ENCODE measurements around the gene CLMP. TPM values are rescaled to one million over a fixed set of nuclear protein-coding genes. Genes with fewer than 3 reads are reported as not detected.
A peak's percentile ranks its signal among the peaks of the same experiment; 100 is the strongest.

Gene CLMP
- total RNA-seq, 2 experiments from 2014 or later, result 0.06 to 0.19 TPM

DNA sequence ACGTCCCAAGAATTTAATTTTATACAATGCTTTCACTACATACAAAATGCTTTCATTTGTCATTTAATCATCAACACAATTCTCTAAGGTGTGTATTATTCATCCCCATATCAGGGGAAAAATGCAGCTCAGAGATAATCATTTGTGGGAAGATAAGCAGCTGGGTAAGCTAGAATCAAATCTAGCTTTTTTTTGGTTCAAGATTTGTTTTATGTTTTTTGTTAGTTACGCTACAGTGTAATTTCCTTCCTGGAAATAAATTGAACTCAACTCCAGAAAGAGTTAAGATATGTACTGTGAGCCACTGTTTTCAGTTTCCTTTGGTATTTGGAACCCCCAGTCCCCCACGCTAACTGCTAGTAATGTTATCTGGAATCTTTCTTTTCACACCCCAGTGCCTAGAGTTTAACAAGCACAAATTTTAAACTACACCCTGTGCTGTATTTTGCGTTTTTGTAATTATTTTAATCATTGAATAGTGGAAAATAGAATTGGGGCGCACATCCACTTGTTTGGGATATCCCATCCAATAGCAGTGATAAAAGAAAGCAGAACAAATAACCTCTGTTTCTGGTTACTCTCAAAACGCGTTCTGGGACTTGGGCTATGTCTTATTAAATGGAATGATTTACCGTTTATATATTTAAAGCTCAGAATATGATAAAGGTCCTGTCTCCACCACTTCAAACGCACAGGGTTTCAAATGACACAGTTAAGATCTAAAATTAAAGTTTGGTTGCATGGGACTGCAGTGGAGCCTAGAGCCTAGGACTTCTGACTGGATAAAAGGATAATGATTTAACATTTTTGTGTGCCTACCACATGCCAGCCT is 131.0 kb downstream of the CLMP start:
- ChIA-PET POLR2A (interaction anchor here (0.6 to 12.8 kb wide), 11 partner anchors 7 to 183 kb away, joined by 3 to 226 read pairs (median 33); no protein-coding TSS in a partner anchor), CTCF (interaction anchor here (1.9 to 3.5 kb wide), 2 partner anchors 10 to 39 kb away, joined by 8 to 29 read pairs; no protein-coding TSS in a partner anchor)
- H3K27ac Mint-ChIP-seq, result peak overlapping the region; percentile 98
- H3K9me3 Mint-ChIP-seq, result no peaks in the 10 kb centered on the region
- Histone ChIP-seq H3K36me3 (ENCODE audit: insufficient read depth, low read length) (peaks cover 26% of the 10 kb centered on the region), H3K4me1 (ENCODE audit: insufficient read depth, low read length) (peaks cover 66% of the 10 kb centered on the region), H3K9me3 (ENCODE audit: control insufficient read depth in 1 of 2, insufficient read depth in 1 of 2, low read length in 2 of 2) (peaks cover 0 to 3% of the 10 kb centered on the region in 2 experiments), H3K4me3 (ENCODE audit: low read length) (peak overlapping the region; percentile 89), H3K27me3 (ENCODE audit: control insufficient read depth in 1 of 2, insufficient read depth in 2 of 2, low read length in 2 of 2) (no peaks in the 10 kb centered on the region), H3K27ac (ENCODE audit: low read depth in 1 of 2, low read length in 2 of 2) (peak overlapping the region; percentile 100)
- H3K36me3 Mint-ChIP-seq (ENCODE audit: low read depth), result peaks cover 55% of the 10 kb centered on the region
- ATAC-seq (ENCODE audit: poor library complexity) (no peak), DNase-seq (peak in 2 of 14 experiments; percentile 34 to 64)
- peaks cover 66% of the 10 kb centered on the region for H3K4me1 Mint-ChIP-seq (ENCODE audit: low read depth)
- peak overlapping the region; percentile 91 for H3K4me3 Mint-ChIP-seq
- TF ChIP-seq, protein P1, sequence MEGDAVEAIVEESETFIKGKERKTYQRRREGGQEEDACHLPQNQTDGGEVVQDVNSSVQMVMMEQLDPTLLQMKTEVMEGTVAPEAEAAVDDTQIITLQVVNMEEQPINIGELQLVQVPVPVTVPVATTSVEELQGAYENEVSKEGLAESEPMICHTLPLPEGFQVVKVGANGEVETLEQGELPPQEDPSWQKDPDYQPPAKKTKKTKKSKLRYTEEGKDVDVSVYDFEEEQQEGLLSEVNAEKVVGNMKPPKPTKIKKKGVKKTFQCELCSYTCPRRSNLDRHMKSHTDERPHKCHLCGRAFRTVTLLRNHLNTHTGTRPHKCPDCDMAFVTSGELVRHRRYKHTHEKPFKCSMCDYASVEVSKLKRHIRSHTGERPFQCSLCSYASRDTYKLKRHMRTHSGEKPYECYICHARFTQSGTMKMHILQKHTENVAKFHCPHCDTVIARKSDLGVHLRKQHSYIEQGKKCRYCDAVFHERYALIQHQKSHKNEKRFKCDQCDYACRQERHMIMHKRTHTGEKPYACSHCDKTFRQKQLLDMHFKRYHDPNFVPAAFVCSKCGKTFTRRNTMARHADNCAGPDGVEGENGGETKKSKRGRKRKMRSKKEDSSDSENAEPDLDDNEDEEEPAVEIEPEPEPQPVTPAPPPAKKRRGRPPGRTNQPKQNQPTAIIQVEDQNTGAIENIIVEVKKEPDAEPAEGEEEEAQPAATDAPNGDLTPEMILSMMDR (IDR thresholded peaks at IDR 0.05), result no peak
- intact Hi-C loops (cut with DNase I, micrococcal nuclease), result loop anchor here (2.0 to 5.0 kb wide), 4 partner anchors 23 to 1772 kb away; partner anchors contain the start of genes JHY (in 1 of the 2) and SC5D (in 1 of the 2)
- no peaks in the 10 kb centered on the region for H3K27me3 Mint-ChIP-seq

DNA sequence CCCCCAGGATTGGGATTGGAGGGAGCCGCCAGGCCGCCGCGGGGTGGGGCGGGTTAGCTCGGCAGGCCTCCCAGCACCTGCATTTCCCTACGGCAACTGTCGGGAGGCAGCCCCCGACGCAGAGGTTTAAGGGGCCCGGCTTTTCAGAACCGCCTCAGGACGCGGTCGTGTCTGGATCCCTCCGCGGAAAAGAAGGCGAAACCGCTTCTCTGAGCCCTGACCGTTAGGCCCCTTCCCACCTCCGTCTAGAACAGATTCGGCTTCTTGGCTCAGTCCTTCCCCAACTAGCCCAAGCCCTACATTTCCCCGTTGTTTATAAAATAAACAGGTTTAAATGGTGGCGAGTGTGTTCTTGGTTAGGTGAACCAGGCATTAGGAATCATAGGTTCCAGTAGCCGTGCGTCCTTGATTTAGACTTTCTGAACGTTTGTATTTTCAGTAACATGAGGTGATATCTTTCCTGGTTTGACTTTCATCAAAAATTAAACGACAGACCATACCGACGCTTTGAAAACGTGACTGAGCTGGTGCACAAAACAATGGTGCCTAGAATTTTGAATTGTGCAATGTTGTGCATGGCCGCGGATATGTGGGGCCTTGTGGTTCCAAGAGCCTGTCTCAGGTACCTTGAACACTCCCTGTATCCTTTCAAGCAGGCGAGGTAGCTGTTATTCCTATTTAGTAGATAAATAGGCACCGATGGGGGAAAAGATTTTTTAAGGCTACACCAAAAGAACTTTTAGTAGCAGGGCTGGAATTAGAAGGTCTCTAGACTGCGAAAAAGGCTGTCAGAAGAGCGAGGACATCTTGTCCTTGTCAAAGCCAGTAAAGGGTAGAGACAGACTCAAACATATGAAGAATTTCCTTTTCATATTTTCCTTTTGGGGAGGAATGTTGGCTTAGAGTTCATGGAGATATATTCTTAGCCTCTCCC is 131.9 kb downstream of the CLMP start:
- H3K36me3 Mint-ChIP-seq (ENCODE audit: low read depth), result peaks cover 64% of the 10 kb centered on the region

More for the DNA sequence above, 131.9 kb downstream of the CLMP start:
- TF ChIP-seq, protein P1 (IDR thresholded peaks at IDR 0.05), result no peak
- H3K9me3 Mint-ChIP-seq, result no peaks in the 10 kb centered on the region
- Histone ChIP-seq H3K27me3 (ENCODE audit: control insufficient read depth in 1 of 2, insufficient read depth in 2 of 2, low read length in 2 of 2) (no peaks in the 10 kb centered on the region), H3K4me1 (ENCODE audit: insufficient read depth, low read length) (peaks cover 67% of the 10 kb centered on the region), H3K27ac (ENCODE audit: low read depth in 1 of 2, low read length in 2 of 2) (peak overlapping the region; percentile 100), H3K4me3 (ENCODE audit: low read length) (peak overlapping the region; percentile 89), H3K36me3 (ENCODE audit: insufficient read depth, low read length) (peaks cover 35% of the 10 kb centered on the region), H3K9me3 (ENCODE audit: control insufficient read depth in 1 of 2, insufficient read depth in 1 of 2, low read length in 2 of 2) (peaks cover 0 to 3% of the 10 kb centered on the region in 2 experiments)
- peak overlapping the region; percentile 98 for H3K27ac Mint-ChIP-seq
- CTCF ChIA-PET, result interaction anchor here (1.4 to 3.5 kb wide), 3 partner anchors 9 to 267 kb away, joined by 3 to 29 read pairs (median 8); no protein-coding TSS in a partner anchor
- ATAC-seq (ENCODE audit: poor library complexity), result no peak
- no peaks in the 10 kb centered on the region for H3K27me3 Mint-ChIP-seq
- intact Hi-C loops (cut with DNase I, micrococcal nuclease), result loop anchor here (1.0 to 5.0 kb wide), 5 partner anchors 7 to 1771 kb away; partner anchors contain the start of genes JHY (in 1 of the 2) and SC5D (in 1 of the 2)
- DNase-seq, result peak in 13 of 14 experiments; percentile 24 to 75 (median 46)
- peak overlapping the region; percentile 91 for H3K4me3 Mint-ChIP-seq
- H3K4me1 Mint-ChIP-seq (ENCODE audit: low read depth), result peaks cover 66% of the 10 kb centered on the region
- POLR2A ChIA-PET, result interaction anchor here (0.5 to 12.8 kb wide), 23 partner anchors 8 to 1614 kb away, joined by 3 to 226 read pairs (median 9); partner anchors contain the start of gene CRTAM
